H9 (cell line): ENCODE measurements around the gene ZNF800. TPM values are rescaled to one million over a fixed set of nuclear protein-coding genes. Genes with fewer than 3 reads are reported as not detected.

Source experiments
- DNase-seq: peaks from one replicate; pipeline ENCODE4 v3.0.0-alpha.2; 2017
- H2AFZ ChIP-seq: one replicate; pipeline ENCODE4 v1.6.1; 2013; ENCODE audit warnings: mild to moderate bottlenecking, low read length, control low read depth, moderate library complexity
- H2AK5ac ChIP-seq: 2 replicates; pipeline ENCODE4 v1.6.1; 2013; ENCODE audit warnings: low read length, control low read depth, mixed read lengths; ENCODE audit not compliant: insufficient read length
- H2BK120ac ChIP-seq: one replicate; pipeline ENCODE4 v1.6.1; 2013; ENCODE audit warnings: low read depth, mild to moderate bottlenecking, low read length, control low read depth, inconsistent platforms; ENCODE audit not compliant: poor library complexity, severe bottlenecking
- H2BK12ac ChIP-seq: 2 replicates; pipeline ENCODE4 v1.6.1; 2013; ENCODE audit warnings: low read length, control low read depth, mixed read lengths, low read depth; ENCODE audit not compliant: insufficient read length
- H2BK15ac ChIP-seq: 2 replicates; pipeline ENCODE4 v1.6.1; 2013; ENCODE audit warnings: low read depth, low read length, control low read depth
- H2BK20ac ChIP-seq: one replicate; pipeline ENCODE4 v1.6.1; 2013; ENCODE audit warnings: low read depth, mild to moderate bottlenecking, low read length, control low read depth, inconsistent platforms; ENCODE audit not compliant: poor library complexity, severe bottlenecking
- H2BK5ac ChIP-seq: 2 replicates; pipeline ENCODE4 v1.6.1; 2013; ENCODE audit warnings: low read length, control low read depth, mixed read lengths; ENCODE audit not compliant: insufficient read length
- H3K14ac ChIP-seq: 2 replicates; pipeline ENCODE4 v1.6.1; 2013; ENCODE audit warnings: low read length, control low read depth; ENCODE audit not compliant: insufficient read depth
- H3K18ac ChIP-seq: 2 replicates; pipeline ENCODE4 v1.6.1; 2013; ENCODE audit warnings: low read depth, mild to moderate bottlenecking, mixed read lengths, low read length, control low read depth; ENCODE audit not compliant: insufficient read length
- H3K23ac ChIP-seq: 2 replicates; pipeline ENCODE4 v1.6.1; 2013; ENCODE audit warnings: low read length, control low read depth, mixed read lengths, low read depth; ENCODE audit not compliant: insufficient read length
- H3K23me2 ChIP-seq: 2 replicates; pipeline ENCODE4 v1.6.1; 2013; ENCODE audit warnings: low read depth, mild to moderate bottlenecking, mixed read lengths, low read length, control low read depth; ENCODE audit not compliant: insufficient read length, poor library complexity, severe bottlenecking
- H3K27ac ChIP-seq: 2 replicates; pipeline ENCODE4 v1.5.1; 2013; ENCODE audit warnings: low read length, control low read depth, mixed read lengths, low read depth; ENCODE audit not compliant: insufficient read length
- H3K27me3 ChIP-seq: 2 replicates; pipeline ENCODE4 v1.6.1; 2013; ENCODE audit warnings: low read length, control low read depth, inconsistent platforms; ENCODE audit not compliant: insufficient read depth
- H3K4ac ChIP-seq: 2 replicates; pipeline ENCODE4 v1.6.1; 2013; ENCODE audit warnings: low read depth, mild to moderate bottlenecking, control low read depth, inconsistent platforms, low read length, moderate library complexity
- H3K4me1 ChIP-seq: 2 replicates; pipeline ENCODE4 v1.6.1; 2013; ENCODE audit warnings: low read length, control low read depth, inconsistent platforms; ENCODE audit not compliant: insufficient read depth
- H3K4me2 ChIP-seq: 2 replicates; pipeline ENCODE4 v1.6.1; 2013; ENCODE audit warnings: low read length, control low read depth, mixed read lengths; ENCODE audit not compliant: insufficient read length, insufficient read depth
- H3K56ac ChIP-seq: 2 replicates; pipeline ENCODE4 v1.6.1; 2013; ENCODE audit warnings: low read depth, mild to moderate bottlenecking, mixed read lengths, low read length, control low read depth; ENCODE audit not compliant: insufficient read length
- H3K79me1 ChIP-seq: 2 replicates; pipeline ENCODE4 v1.6.1; 2013; ENCODE audit warnings: low read depth, mild to moderate bottlenecking, moderate library complexity, low read length, control low read depth, inconsistent platforms; ENCODE audit not compliant: insufficient read depth, poor library complexity, severe bottlenecking
- H3K79me2 ChIP-seq: 2 replicates; pipeline ENCODE4 v1.6.1; 2013; ENCODE audit warnings: low read length, control low read depth, inconsistent platforms; ENCODE audit not compliant: insufficient read depth
- H3K9ac ChIP-seq: 2 replicates; pipeline ENCODE4 v1.6.1; 2013; ENCODE audit warnings: low read length, control low read depth, mixed read lengths; ENCODE audit not compliant: insufficient read length; ENCODE audit errors: extremely low read depth
- H3K9me3 ChIP-seq: one replicate; pipeline ENCODE4 v1.6.1; 2013; ENCODE audit warnings: low read depth, low read length, inconsistent platforms; ENCODE audit not compliant: control insufficient read depth
- H3T11ph ChIP-seq: one replicate; pipeline ENCODE4 v1.6.1; 2013; ENCODE audit warnings: mild to moderate bottlenecking, low read length, control low read depth, inconsistent platforms
- H4K20me1 ChIP-seq: one replicate; pipeline ENCODE4 v1.6.1; 2013; ENCODE audit not compliant: control insufficient read depth, insufficient read length, insufficient read depth
- H4K5ac ChIP-seq: 2 replicates; pipeline ENCODE4 v1.6.1; 2013; ENCODE audit warnings: low read depth, mild to moderate bottlenecking, mixed read lengths, low read length, control low read depth; ENCODE audit not compliant: insufficient read length
- H4K8ac ChIP-seq: replicated peaks from 2 replicates; pipeline ENCODE4 v1.6.1; 2013; ENCODE audit warnings: low read length, control low read depth, mixed read lengths, low read depth; ENCODE audit not compliant: insufficient read length
- H4K91ac ChIP-seq: 2 replicates; pipeline ENCODE4 v1.6.1; 2013; ENCODE audit warnings: low read depth, mild to moderate bottlenecking, moderate library complexity, mixed read lengths, low read length, control low read depth; ENCODE audit not compliant: insufficient read length
- H3K27ac Mint-ChIP-seq, 3 experiments: 2 replicates in 2 of 3; 3 replicates in 1 of 3; pipeline ENCODE4 v1.8.0; 2020 to 2021; ENCODE audit warnings: mixed read lengths in 3 of 3, mild to moderate bottlenecking in 1 of 3, moderate library complexity in 1 of 3
- H3K27me3 Mint-ChIP-seq: 2 replicates; pipeline ENCODE4 v1.8.0; 2021; ENCODE audit warnings: low read depth, mild to moderate bottlenecking, moderate library complexity, mixed read lengths
- H3K36me3 Mint-ChIP-seq, 3 experiments: 2 replicates in 2 of 3; 3 replicates in 1 of 3; pipeline ENCODE4 v1.8.0; 2020 to 2021; ENCODE audit warnings: low read depth in 3 of 3, mixed read lengths in 3 of 3; ENCODE audit not compliant: insufficient read depth in 1 of 3
- H3K4me1 Mint-ChIP-seq, 2 experiments: 2 replicates each; pipeline ENCODE4 v1.8.0; 2020; ENCODE audit warnings: mixed read lengths in 2 of 2
- H3K4me3 Mint-ChIP-seq, 2 experiments: 2 replicates in 1 of 2; 3 replicates in 1 of 2; pipeline ENCODE4 v1.8.0; 2020 to 2021; ENCODE audit warnings: mild to moderate bottlenecking in 2 of 2, mixed read lengths in 2 of 2, moderate library complexity in 1 of 2
- H3K9me3 Mint-ChIP-seq, 2 experiments: 2 replicates in 1 of 2; 3 replicates in 1 of 2; pipeline ENCODE4 v1.8.0; 2020; ENCODE audit warnings: mild to moderate bottlenecking in 2 of 2, mixed read lengths in 2 of 2, moderate library complexity in 1 of 2
- WGBS: extraction: QIAGEN DNeasy Blood & Tissue Kit; methylation state at CpG from one replicate; pipeline ENCODE4 v1.1.7; 2013; ENCODE audit warnings: missing lambda C conversion rate, low lambda C conversion rate, mixed read lengths; ENCODE audit not compliant: insufficient read length; ENCODE audit errors: extremely low coverage; 5-methylcytosine and 5-hydroxymethylcytosine counted together
- total RNA-seq: library from RNA; stranded (reverse); gene quantifications from 2 replicates; pipeline ENCODE4 v1.2.1, GENCODE V29; 2021
- TF ChIP-seq, protein P1 (sequence below): fragments of 200-600 bp; sonication (generic); conservative IDR thresholded peaks from 3 replicates; pipeline ENCODE4 v1.8.0; 2021; ENCODE audit warnings: antibody characterized with exemption, mild to moderate bottlenecking

Gene ZNF800
- total RNA-seq, 1 experiment from 2014 or later, result 11.0 TPM

DNA sequence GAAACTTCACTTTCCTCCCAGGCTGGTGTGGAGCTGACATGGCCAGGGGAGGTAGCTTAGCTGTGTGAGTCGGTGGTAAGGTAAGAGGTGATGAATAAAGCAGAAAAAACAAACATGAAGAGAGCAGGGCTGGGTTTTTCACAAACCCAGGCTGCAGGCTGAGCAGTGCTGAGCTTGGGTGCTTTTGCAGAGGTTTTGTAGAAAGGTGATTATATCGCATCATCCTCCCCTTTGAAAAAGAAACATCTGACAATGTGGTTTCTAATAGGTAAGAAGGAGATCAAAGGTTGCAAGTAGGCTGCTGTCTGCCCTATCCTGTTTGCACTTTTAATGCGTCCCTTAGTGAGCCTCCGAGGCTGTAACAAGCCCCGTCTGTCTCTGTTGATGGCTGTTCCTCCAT lies 70.2 kb downstream of the ZNF800 start:
- H3K18ac ChIP-seq, result no peak overlapping the region
- no peak overlapping the region for H4K5ac ChIP-seq
- no CpG with 5 or more reads among the region's 5 CpGs for WGBS
- no peaks in the 10 kb centered on the region for H3K27me3 ChIP-seq
- H3K23me2 ChIP-seq, result no peaks in the 10 kb centered on the region
- no peaks in the 10 kb centered on the region for H3K79me2 ChIP-seq
- H3K9me3 Mint-ChIP-seq, result no peaks in the 10 kb centered on the region
- TF ChIP-seq, protein P1, sequence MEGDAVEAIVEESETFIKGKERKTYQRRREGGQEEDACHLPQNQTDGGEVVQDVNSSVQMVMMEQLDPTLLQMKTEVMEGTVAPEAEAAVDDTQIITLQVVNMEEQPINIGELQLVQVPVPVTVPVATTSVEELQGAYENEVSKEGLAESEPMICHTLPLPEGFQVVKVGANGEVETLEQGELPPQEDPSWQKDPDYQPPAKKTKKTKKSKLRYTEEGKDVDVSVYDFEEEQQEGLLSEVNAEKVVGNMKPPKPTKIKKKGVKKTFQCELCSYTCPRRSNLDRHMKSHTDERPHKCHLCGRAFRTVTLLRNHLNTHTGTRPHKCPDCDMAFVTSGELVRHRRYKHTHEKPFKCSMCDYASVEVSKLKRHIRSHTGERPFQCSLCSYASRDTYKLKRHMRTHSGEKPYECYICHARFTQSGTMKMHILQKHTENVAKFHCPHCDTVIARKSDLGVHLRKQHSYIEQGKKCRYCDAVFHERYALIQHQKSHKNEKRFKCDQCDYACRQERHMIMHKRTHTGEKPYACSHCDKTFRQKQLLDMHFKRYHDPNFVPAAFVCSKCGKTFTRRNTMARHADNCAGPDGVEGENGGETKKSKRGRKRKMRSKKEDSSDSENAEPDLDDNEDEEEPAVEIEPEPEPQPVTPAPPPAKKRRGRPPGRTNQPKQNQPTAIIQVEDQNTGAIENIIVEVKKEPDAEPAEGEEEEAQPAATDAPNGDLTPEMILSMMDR, result no peak
- no peak overlapping the region for H3K23ac ChIP-seq
- H3T11ph ChIP-seq, result no peak overlapping the region
- no peak overlapping the region for H3K4ac ChIP-seq
- H2AFZ ChIP-seq, result no peak overlapping the region
- H3K36me3 Mint-ChIP-seq, result no peaks in the 10 kb centered on the region
- H3K14ac ChIP-seq, result no peak overlapping the region
- no peak overlapping the region for H2AK5ac ChIP-seq
- no peak overlapping the region for H4K8ac ChIP-seq
- H3K4me1 Mint-ChIP-seq, result peaks cover 5 to 6% of the 10 kb centered on the region in 2 experiments; a peak in 2 of 4 replicates
- no peak overlapping the region for H4K91ac ChIP-seq
- no peak overlapping the region for H2BK12ac ChIP-seq
- H2BK20ac ChIP-seq, result no peak overlapping the region
- no peak for DNase-seq
- no peaks in the 10 kb centered on the region for H3K79me1 ChIP-seq
- no peaks in the 10 kb centered on the region for H4K20me1 ChIP-seq
- peak overlapping the region; percentile 25 for H3K56ac ChIP-seq
- no peak overlapping the region for H3K27ac Mint-ChIP-seq
- H3K27ac ChIP-seq, result no peak overlapping the region
- H2BK5ac ChIP-seq, result no peak overlapping the region
- H3K4me1 ChIP-seq, result no peaks in the 10 kb centered on the region
- H3K4me2 ChIP-seq, result no peak overlapping the region
- H3K27me3 Mint-ChIP-seq, result peaks cover 34% of the 10 kb centered on the region
- no peak overlapping the region for H2BK15ac ChIP-seq
- H3K9me3 ChIP-seq, result no peaks in the 10 kb centered on the region
- H2BK120ac ChIP-seq, result no peak overlapping the region
- H3K4me3 Mint-ChIP-seq, result no peak overlapping the region
- H3K9ac ChIP-seq, result no peak overlapping the region
